T-helper 22 cell (primary cell): ENCODE results near the gene PARM1.

Source experiments
- DNase-seq: peaks from one replicate; pipeline ENCODE4 v3.0.0-alpha.2; 2020; ENCODE audit warnings: low read depth

PARM1 gene

GRCh38 chr4:74932832-74933561 lies at the start of gene PARM1:
TSS of gene PARM1 (plus strand) at chr4:74933116. CDS start at chr4:74933328, 212 bp downstream.
- DNase-seq: no peak

GRCh38 chr4:74884266-74884665 lies 48.6 kb upstream of the PARM1 start:
- no peak for DNase-seq

GRCh38 chr4:74886484-74886883 lies 46.4 kb upstream of the PARM1 start:
- no peak for DNase-seq

GRCh38 chr4:74890341-74890740 lies 42.6 kb upstream of the PARM1 start:
- DNase-seq: no peak

- DNase-seq: no peak
Observed at GRCh38 chr4:74891037-74891436, 41.9 kb upstream of the PARM1 start.

- no peak for DNase-seq
Observed at GRCh38 chr4:74893171-74893570, 39.7 kb upstream of the PARM1 start.

GRCh38 chr4:74896595-74896994 lies 36.3 kb upstream of the PARM1 start:
- DNase-seq: no peak

GRCh38 chr4:74897386-74897785 lies 35.5 kb upstream of the PARM1 start:
- DNase-seq: no peak

GRCh38 chr4:74900862-74901261 lies 32.1 kb upstream of the PARM1 start:
- no peak for DNase-seq

- DNase-seq: no peak
Observed at GRCh38 chr4:74904509-74905065, 28.3 kb upstream of the PARM1 start.

GRCh38 chr4:74906771-74907170 lies 26.1 kb upstream of the PARM1 start:
- DNase-seq: no peak

- no peak for DNase-seq
Observed at GRCh38 chr4:74919783-74920182, 13.1 kb upstream of the PARM1 start.

- DNase-seq: no peak
Observed at GRCh38 chr4:74920704-74921103, 12.2 kb upstream of the PARM1 start.

- DNase-seq: no peak
Observed at GRCh38 chr4:74921490-74921889, 11.4 kb upstream of the PARM1 start.

GRCh38 chr4:74926007-74926406 lies 6.9 kb upstream of the PARM1 start:
- DNase-seq: no peak

- DNase-seq: no peak
Observed at GRCh38 chr4:74930162-74930561, 2.8 kb upstream of the PARM1 start.

GRCh38 chr4:74931376-74931775 lies 1.5 kb upstream of the PARM1 start:
- DNase-seq: no peak

- no peak for DNase-seq
Observed at GRCh38 chr4:74932010-74932409, 906 bp upstream of the PARM1 start.

- no peak for DNase-seq
Observed at GRCh38 chr4:74933562-74934015, 673 bp downstream of the PARM1 start.

- DNase-seq: no peak
Observed at GRCh38 chr4:74934016-74934831, 1.3 kb downstream of the PARM1 start.

- DNase-seq: no peak
Observed at GRCh38 chr4:74934888-74935287, 2.0 kb downstream of the PARM1 start.

GRCh38 chr4:74941123-74941522 lies 8.2 kb downstream of the PARM1 start:
- DNase-seq: no peak
